Measurements from ENCODE around the gene VGLL2.

The VGLL2 gene

GRCh38 chr6:117269638-117270054 is 4.3 kb downstream of the VGLL2 start:
- no peak for DNase-seq

GRCh38 chr6:117270055-117270842 is 4.9 kb downstream of the VGLL2 start:
- DNase-seq: peak in 1 of 5 experiments; percentile 10

GRCh38 chr6:117270843-117271507 is 5.6 kb downstream of the VGLL2 start:
- DNase-seq: peak in 1 of 5 experiments; percentile 1

GRCh38 chr6:117272032-117272866 is 6.9 kb downstream of the VGLL2 start:
- DNase-seq: no peak

GRCh38 chr6:117272891-117273290 is 7.5 kb downstream of the VGLL2 start:
- no peak for DNase-seq

GRCh38 chr6:117275205-117275604 is 9.8 kb downstream of the VGLL2 start:
- no peak for DNase-seq

GRCh38 chr6:117275711-117276110 is 10.4 kb downstream of the VGLL2 start:
- no peak for DNase-seq

GRCh38 chr6:117276778-117277316 is 11.5 kb downstream of the VGLL2 start:
- DNase-seq: no peak

- DNase-seq: no peak
Measured at GRCh38 chr6:117280922-117281321, 15.6 kb downstream of the VGLL2 start.

- DNase-seq: no peak
Measured at GRCh38 chr6:117288083-117288715, 22.8 kb downstream of the VGLL2 start.

- DNase-seq: no peak
Measured at GRCh38 chr6:117290173-117290846, 25.0 kb downstream of the VGLL2 start.

- no peak for DNase-seq
Measured at GRCh38 chr6:117298941-117299340, 33.6 kb downstream of the VGLL2 start.

GRCh38 chr6:117303323-117303722 is 38.0 kb downstream of the VGLL2 start:
- no peak for DNase-seq

GRCh38 chr6:117304446-117304845 is 39.1 kb downstream of the VGLL2 start:
- no peak for DNase-seq

GRCh38 chr6:117306227-117306790 is 41.0 kb downstream of the VGLL2 start:
- no peak for DNase-seq

- no peak for DNase-seq
Measured at GRCh38 chr6:117307655-117308054, 42.3 kb downstream of the VGLL2 start.

GRCh38 chr6:117309069-117309468 is 43.7 kb downstream of the VGLL2 start:
- no peak for DNase-seq

GRCh38 chr6:117309611-117310010 is 44.3 kb downstream of the VGLL2 start:
- DNase-seq: no peak

GRCh38 chr6:117311310-117311709 is 46.0 kb downstream of the VGLL2 start:
- DNase-seq: no peak

GRCh38 chr6:117311726-117312125 is 46.4 kb downstream of the VGLL2 start:
- DNase-seq: no peak

GRCh38 chr6:117317261-117317660 is 51.9 kb downstream of the VGLL2 start:
- no peak for DNase-seq

Data from T-helper 2 cell (primary cell).